ENCODE measurements around the gene PDE4DIP. TPM values are rescaled to one million over a fixed set of nuclear protein-coding genes. Genes with fewer than 3 reads are reported as not detected.
"Not testable (repeated sequence)": the region's sequence is repeated elsewhere in the genome, so short reads cannot be mapped to it uniquely, and the experiment has no call there.

The PDE4DIP gene
- total RNA-seq, result 10 to 100 TPM; 17.8 to 33.8 TPM

GRCh38 chr1:148844220-148844619 is at the start of gene PDE4DIP:
PDE4DIP (plus strand) TSS chr1:148844428; CDS start chr1:148844775, 347 bp downstream.
- peak within 1 kb of the TSS; percentile 47 for H3K4me3 Mint-ChIP-seq
- not testable (repeated sequence) for H3K27me3 Mint-ChIP-seq; H3K4me1 Mint-ChIP-seq (ENCODE audit: low read depth in 2 of 2); H3K27ac Mint-ChIP-seq; H3K9me3 Mint-ChIP-seq; H3K36me3 Mint-ChIP-seq
- DNase-seq (ENCODE audit: low spot score) (peak; percentile 58), ATAC-seq (peak; percentile 89 to 93)

- not testable (repeated sequence) for H3K9me3 Mint-ChIP-seq; H3K36me3 Mint-ChIP-seq; ATAC-seq; H3K4me3 Mint-ChIP-seq; H3K27me3 Mint-ChIP-seq; DNase-seq (ENCODE audit: low spot score); H3K4me1 Mint-ChIP-seq (ENCODE audit: low read depth in 2 of 2); H3K27ac Mint-ChIP-seq
Measured at GRCh38 chr1:148808268-148808928, 35.8 kb upstream of the PDE4DIP start.

GRCh38 chr1:148808929-148809283 is 35.3 kb upstream of the PDE4DIP start:
- not testable (repeated sequence) for H3K27ac Mint-ChIP-seq; H3K9me3 Mint-ChIP-seq; H3K27me3 Mint-ChIP-seq; DNase-seq (ENCODE audit: low spot score); ATAC-seq; H3K4me3 Mint-ChIP-seq; H3K36me3 Mint-ChIP-seq; H3K4me1 Mint-ChIP-seq (ENCODE audit: low read depth in 2 of 2)

GRCh38 chr1:148822180-148822579 is 22.0 kb upstream of the PDE4DIP start:
- DNase-seq (ENCODE audit: low spot score); H3K4me3 Mint-ChIP-seq; H3K4me1 Mint-ChIP-seq (ENCODE audit: low read depth in 2 of 2); H3K9me3 Mint-ChIP-seq; ATAC-seq; H3K27ac Mint-ChIP-seq; H3K36me3 Mint-ChIP-seq; H3K27me3 Mint-ChIP-seq: not testable (repeated sequence)

GRCh38 chr1:148823822-148824221 is 20.4 kb upstream of the PDE4DIP start:
- H3K36me3 Mint-ChIP-seq; ATAC-seq; H3K27me3 Mint-ChIP-seq; H3K27ac Mint-ChIP-seq; H3K9me3 Mint-ChIP-seq; DNase-seq (ENCODE audit: low spot score); H3K4me3 Mint-ChIP-seq; H3K4me1 Mint-ChIP-seq (ENCODE audit: low read depth in 2 of 2): not testable (repeated sequence)

GRCh38 chr1:148825029-148825428 is 19.2 kb upstream of the PDE4DIP start:
- H3K27ac Mint-ChIP-seq; DNase-seq (ENCODE audit: low spot score): not testable (repeated sequence)

GRCh38 chr1:148828531-148828930 is 15.7 kb upstream of the PDE4DIP start:
- not testable (repeated sequence) for DNase-seq (ENCODE audit: low spot score); H3K36me3 Mint-ChIP-seq; H3K27ac Mint-ChIP-seq; H3K4me1 Mint-ChIP-seq (ENCODE audit: low read depth in 2 of 2); H3K27me3 Mint-ChIP-seq; ATAC-seq; H3K4me3 Mint-ChIP-seq; H3K9me3 Mint-ChIP-seq

More at GRCh38 chr1:148825029-148825428, 19.2 kb upstream of the PDE4DIP start:
- not testable (repeated sequence) for H3K9me3 Mint-ChIP-seq; H3K4me1 Mint-ChIP-seq (ENCODE audit: low read depth in 2 of 2); H3K27me3 Mint-ChIP-seq; H3K36me3 Mint-ChIP-seq; H3K4me3 Mint-ChIP-seq
- peak in 1 of 2 donors; percentile 67 for ATAC-seq

GRCh38 chr1:148828962-148829361 is 15.3 kb upstream of the PDE4DIP start:
- not testable (repeated sequence) for ATAC-seq; H3K4me3 Mint-ChIP-seq; H3K4me1 Mint-ChIP-seq (ENCODE audit: low read depth in 2 of 2); DNase-seq (ENCODE audit: low spot score); H3K27me3 Mint-ChIP-seq; H3K36me3 Mint-ChIP-seq; H3K9me3 Mint-ChIP-seq; H3K27ac Mint-ChIP-seq

GRCh38 chr1:148829365-148829764 is 14.9 kb upstream of the PDE4DIP start:
- not testable (repeated sequence) for H3K27me3 Mint-ChIP-seq; H3K4me1 Mint-ChIP-seq (ENCODE audit: low read depth in 2 of 2); H3K4me3 Mint-ChIP-seq; H3K36me3 Mint-ChIP-seq; DNase-seq (ENCODE audit: low spot score); H3K27ac Mint-ChIP-seq; ATAC-seq; H3K9me3 Mint-ChIP-seq

- H3K36me3 Mint-ChIP-seq; H3K27ac Mint-ChIP-seq; DNase-seq (ENCODE audit: low spot score); H3K4me1 Mint-ChIP-seq (ENCODE audit: low read depth in 2 of 2); H3K9me3 Mint-ChIP-seq; H3K27me3 Mint-ChIP-seq; H3K4me3 Mint-ChIP-seq: not testable (repeated sequence)
- peak; percentile 56 to 68 for ATAC-seq
Measured at GRCh38 chr1:148841262-148841661, 3.0 kb upstream of the PDE4DIP start.

- H3K4me1 Mint-ChIP-seq (ENCODE audit: low read depth in 2 of 2); DNase-seq (ENCODE audit: low spot score); H3K9me3 Mint-ChIP-seq; H3K27ac Mint-ChIP-seq; H3K36me3 Mint-ChIP-seq; H3K27me3 Mint-ChIP-seq; H3K4me3 Mint-ChIP-seq: not testable (repeated sequence)
- peak in 1 of 2 donors; percentile 2 for ATAC-seq
Measured at GRCh38 chr1:148844651-148845050, 423 bp downstream of the PDE4DIP start.

GRCh38 chr1:148845068-148845467 is 840 bp downstream of the PDE4DIP start:
- not testable (repeated sequence) for H3K9me3 Mint-ChIP-seq; H3K4me1 Mint-ChIP-seq (ENCODE audit: low read depth in 2 of 2); H3K36me3 Mint-ChIP-seq; H3K4me3 Mint-ChIP-seq; ATAC-seq; H3K27me3 Mint-ChIP-seq; H3K27ac Mint-ChIP-seq; DNase-seq (ENCODE audit: low spot score)

- not testable (repeated sequence) for H3K27ac Mint-ChIP-seq; H3K36me3 Mint-ChIP-seq; DNase-seq (ENCODE audit: low spot score); ATAC-seq; H3K4me1 Mint-ChIP-seq (ENCODE audit: low read depth in 2 of 2); H3K27me3 Mint-ChIP-seq; H3K9me3 Mint-ChIP-seq; H3K4me3 Mint-ChIP-seq
Measured at GRCh38 chr1:148850347-148850746, 6.1 kb downstream of the PDE4DIP start.

- H3K9me3 Mint-ChIP-seq; ATAC-seq; H3K27ac Mint-ChIP-seq; H3K4me3 Mint-ChIP-seq; H3K4me1 Mint-ChIP-seq (ENCODE audit: low read depth in 2 of 2); H3K36me3 Mint-ChIP-seq; H3K27me3 Mint-ChIP-seq; DNase-seq (ENCODE audit: low spot score): not testable (repeated sequence)
Measured at GRCh38 chr1:148850840-148851239, 6.6 kb downstream of the PDE4DIP start.

- H3K4me1 Mint-ChIP-seq (ENCODE audit: low read depth in 2 of 2); ATAC-seq; H3K27me3 Mint-ChIP-seq; H3K4me3 Mint-ChIP-seq; H3K27ac Mint-ChIP-seq; DNase-seq (ENCODE audit: low spot score); H3K9me3 Mint-ChIP-seq; H3K36me3 Mint-ChIP-seq: not testable (repeated sequence)
Measured at GRCh38 chr1:148851684-148852083, 7.5 kb downstream of the PDE4DIP start.

Measured in natural killer cell treated with Interleukin-12 subunit alpha and Interleukin-12 subunit beta and Interleukin-15 and Interleukin-18, amount 100 ng/mL, for 72 hours (primary cell).